Mesenchymal stem cell (in vitro differentiated cells and primary cell): ENCODE measurements around the gene AFDN.

Experiments
- DNase-seq: peaks from one replicate; pipeline ENCODE4 v3.0.0-alpha.2; 2013
- H2AFZ ChIP-seq: one replicate; pipeline ENCODE4 v1.6.1; 2013; ENCODE audit warnings: low read depth, mild to moderate bottlenecking, control low read depth, inconsistent platforms, low read length, moderate library complexity
- H2AK5ac ChIP-seq: 2 replicates; pipeline ENCODE4 v1.6.1; 2013; ENCODE audit warnings: low read length, moderate library complexity, mild to moderate bottlenecking, inconsistent platforms; ENCODE audit not compliant: severe bottlenecking
- H2BK120ac ChIP-seq: one replicate; pipeline ENCODE4 v1.6.1; 2013; ENCODE audit warnings: low read depth, mild to moderate bottlenecking, inconsistent platforms, low read length, moderate library complexity
- H2BK12ac ChIP-seq, 2 experiments: one replicate each; pipeline ENCODE4 v1.6.1; 2013; ENCODE audit warnings: inconsistent platforms in 2 of 2, low read length in 2 of 2, mild to moderate bottlenecking in 2 of 2, moderate library complexity in 2 of 2, control low read depth in 1 of 2
- H2BK15ac ChIP-seq: one replicate; pipeline ENCODE4 v1.6.1; 2013; ENCODE audit warnings: mild to moderate bottlenecking, low read depth, inconsistent platforms; ENCODE audit not compliant: poor library complexity, severe bottlenecking
- H2BK5ac ChIP-seq: 2 replicates; pipeline ENCODE4 v1.6.1; 2013; ENCODE audit warnings: low read depth, mild to moderate bottlenecking, low read length, control low read depth, inconsistent platforms; ENCODE audit not compliant: poor library complexity, severe bottlenecking
- H3K14ac ChIP-seq, 2 experiments: one replicate each; pipeline ENCODE4 v1.6.1; 2013; ENCODE audit warnings: inconsistent platforms in 2 of 2, low read length in 2 of 2, control low read depth in 1 of 2, mild to moderate bottlenecking in 1 of 2, moderate library complexity in 1 of 2
- H3K18ac ChIP-seq, 2 experiments: one replicate each; pipeline ENCODE4 v1.6.1; 2013; ENCODE audit warnings: inconsistent platforms in 2 of 2, low read length in 2 of 2, control low read depth in 1 of 2, low read depth in 1 of 2, mild to moderate bottlenecking in 1 of 2
- H3K23ac ChIP-seq, 2 experiments: one replicate each; pipeline ENCODE4 v1.6.1; 2013; ENCODE audit warnings: inconsistent platforms in 2 of 2, low read length in 2 of 2, mild to moderate bottlenecking in 2 of 2, moderate library complexity in 2 of 2, control low read depth in 1 of 2
- H3K27ac ChIP-seq: 2 replicates; pipeline ENCODE4 v1.5.1; 2013; ENCODE audit warnings: mild to moderate bottlenecking, moderate library complexity, low read length, control low read depth, inconsistent platforms; ENCODE audit not compliant: poor library complexity, severe bottlenecking
- H3K27me3 ChIP-seq, 2 experiments: 2 replicates each; pipeline versions ENCODE4 v1.6.1 to v1.7.0; 2013; ENCODE audit warnings: low read length in 2 of 2, mild to moderate bottlenecking in 2 of 2, moderate library complexity in 2 of 2, control low read depth in 1 of 2, inconsistent platforms in 1 of 2; ENCODE audit not compliant: control insufficient read depth in 1 of 2, insufficient read depth in 1 of 2
- H3K36me3 ChIP-seq, 2 experiments: 2 replicates each; pipeline versions ENCODE4 v1.6.1 to v1.7.0; 2013; ENCODE audit warnings: low read length in 2 of 2, control low read depth in 1 of 2, inconsistent platforms in 1 of 2, low read depth in 1 of 2, mild to moderate bottlenecking in 1 of 2; ENCODE audit not compliant: insufficient read depth in 2 of 2, control insufficient read depth in 1 of 2
- H3K4ac ChIP-seq, 2 experiments: one replicate each; pipeline ENCODE4 v1.6.1; 2013; ENCODE audit warnings: inconsistent platforms in 2 of 2, low read length in 2 of 2, mild to moderate bottlenecking in 2 of 2, moderate library complexity in 2 of 2, control low read depth in 1 of 2, low read depth in 1 of 2
- H3K4me1 ChIP-seq: 2 replicates; pipeline ENCODE4 v1.6.1; 2013; ENCODE audit warnings: low read depth, low read length, control low read depth; ENCODE audit not compliant: control insufficient read depth, insufficient read depth
- H3K4me2 ChIP-seq: 2 replicates; pipeline ENCODE4 v1.6.1; 2013; ENCODE audit warnings: low read length, mild to moderate bottlenecking, inconsistent platforms; ENCODE audit not compliant: poor library complexity, severe bottlenecking
- H3K4me3 ChIP-seq, 2 experiments: 2 replicates each; pipeline versions ENCODE4 v1.5.1 to v1.7.0; 2013; ENCODE audit warnings: low read length in 2 of 2, mild to moderate bottlenecking in 2 of 2, control low read depth in 1 of 2, low read depth in 1 of 2; ENCODE audit not compliant: insufficient read depth in 1 of 2
- H3K79me1 ChIP-seq: replicated peaks from 2 replicates; pipeline ENCODE4 v1.6.1; 2013; ENCODE audit warnings: mild to moderate bottlenecking, control low read depth, low read length, inconsistent platforms; ENCODE audit not compliant: poor library complexity, severe bottlenecking
- H3K9ac ChIP-seq: 2 replicates; pipeline ENCODE4 v1.7.0; 2013; ENCODE audit warnings: mild to moderate bottlenecking, low read length, moderate library complexity
- H3K9me3 ChIP-seq: 2 replicates; pipeline ENCODE4 v1.7.0; 2013; ENCODE audit warnings: mild to moderate bottlenecking, low read length; ENCODE audit not compliant: control insufficient read depth
- H4K8ac ChIP-seq: one replicate; pipeline ENCODE4 v1.6.1; 2013; ENCODE audit warnings: inconsistent platforms, mild to moderate bottlenecking, low read length, moderate library complexity
- H4K91ac ChIP-seq: one replicate; pipeline ENCODE4 v1.6.1; 2013; ENCODE audit warnings: mild to moderate bottlenecking, low read length, inconsistent platforms
- WGBS: methylation state at CpG from one replicate; pipeline ENCODE4 v1.1.7; 2013; ENCODE audit warnings: mixed read lengths; 5-methylcytosine and 5-hydroxymethylcytosine counted together

Gene AFDN

GRCh38 chr6:167995731-167996151 is 169.0 kb downstream of the AFDN start:
- Histone ChIP-seq H4K8ac (no peak overlapping the region), H3K4ac (no peak overlapping the region), H3K18ac (no peak overlapping the region), H2BK120ac (no peak overlapping the region), H3K9ac (no peak overlapping the region), H3K14ac (no peak overlapping the region), H2BK5ac (no peak overlapping the region), H3K4me3 (no peak overlapping the region), H4K91ac (peak overlapping the region; percentile 71), H3K36me3 (no peaks in the 10 kb centered on the region), H3K23ac (no peak overlapping the region), H3K4me1 (no peaks in the 10 kb centered on the region), H3K4me2 (no peak overlapping the region), H2AK5ac (no peak overlapping the region), H3K27ac (no peak overlapping the region), H3K27me3 (peaks cover 0 to 17% of the 10 kb centered on the region in 2 experiments), H2BK15ac (peak overlapping the region; percentile 44), H3K79me1 (no peaks in the 10 kb centered on the region), H2BK12ac (no peak overlapping the region), H3K9me3 (no peaks in the 10 kb centered on the region), H2AFZ (no peak overlapping the region)
- no peak for DNase-seq
- 96% methylated on average over 22 of the region's 22 CpGs for WGBS

DNA sequence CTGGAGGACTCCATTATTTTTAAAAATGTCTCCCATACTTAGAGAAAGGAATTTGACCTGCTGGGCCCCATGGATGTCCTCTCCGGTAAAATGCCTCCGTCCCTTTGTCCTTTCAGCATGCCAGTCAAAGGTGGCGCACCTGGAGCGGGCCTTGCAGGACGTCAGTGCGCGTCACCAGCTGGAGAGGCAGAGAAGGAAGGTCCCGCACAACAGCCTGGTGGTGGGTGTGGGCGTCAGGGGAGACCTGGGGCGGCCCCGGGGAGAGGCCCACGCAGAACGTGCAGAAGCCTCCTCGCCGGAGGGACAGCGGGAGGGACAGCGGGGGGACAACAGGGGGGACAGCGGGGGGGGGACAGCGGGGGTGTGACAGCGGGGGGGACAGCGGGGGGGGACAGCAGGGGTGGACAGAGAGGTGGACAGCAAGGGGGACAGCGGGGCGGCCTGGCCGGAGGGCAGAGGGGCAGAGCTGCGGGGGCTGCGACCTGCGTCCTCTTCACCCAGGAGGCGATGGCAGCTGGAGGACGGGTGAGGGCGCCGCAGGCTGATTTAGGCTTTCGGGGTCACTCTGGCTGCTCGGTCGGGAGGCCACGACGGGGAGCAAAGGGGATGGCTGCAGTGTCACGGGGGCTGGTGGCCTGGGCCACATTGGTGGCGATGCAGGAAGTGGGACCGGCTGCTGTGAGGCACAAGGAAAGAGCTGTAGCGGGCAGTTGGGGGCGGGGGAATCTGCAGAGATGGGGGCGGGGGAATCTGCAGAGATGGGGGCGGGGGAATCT is 169.9 kb downstream of the AFDN start:
- peak overlapping the region; percentile 72 for H2AFZ ChIP-seq
- peak overlapping the region; percentile 89 to 94 for H3K18ac ChIP-seq
- H3K36me3 ChIP-seq, result no peaks in the 10 kb centered on the region
- H3K23ac ChIP-seq, result no peak overlapping the region
- no peak overlapping the region for H2BK5ac ChIP-seq
- H3K27me3 ChIP-seq, result peaks cover 0 to 23% of the 10 kb centered on the region in 2 experiments
- no peak overlapping the region for H3K14ac ChIP-seq
- H2BK120ac ChIP-seq, result peak overlapping the region; percentile 8
- H3K4me3 ChIP-seq, result no peak overlapping the region
- H2AK5ac ChIP-seq, result no peak overlapping the region
- H3K4me2 ChIP-seq, result no peak overlapping the region
- H3K9ac ChIP-seq, result no peak overlapping the region
- peak overlapping the region; percentile 83 for H4K91ac ChIP-seq
- H2BK12ac ChIP-seq, result peak overlapping the region in 1 of 2 experiments; percentile 60
- H3K9me3 ChIP-seq, result no peaks in the 10 kb centered on the region
- H2BK15ac ChIP-seq, result no peak overlapping the region
- 57% methylated on average over 31 of the region's 43 CpGs for WGBS
- DNase-seq, result no peak
- no peaks in the 10 kb centered on the region for H3K4me1 ChIP-seq
- H4K8ac ChIP-seq, result peak overlapping the region; percentile 95
- no peaks in the 10 kb centered on the region for H3K79me1 ChIP-seq
- H3K27ac ChIP-seq, result no peak overlapping the region
- H3K4ac ChIP-seq, result no peak overlapping the region

DNA sequence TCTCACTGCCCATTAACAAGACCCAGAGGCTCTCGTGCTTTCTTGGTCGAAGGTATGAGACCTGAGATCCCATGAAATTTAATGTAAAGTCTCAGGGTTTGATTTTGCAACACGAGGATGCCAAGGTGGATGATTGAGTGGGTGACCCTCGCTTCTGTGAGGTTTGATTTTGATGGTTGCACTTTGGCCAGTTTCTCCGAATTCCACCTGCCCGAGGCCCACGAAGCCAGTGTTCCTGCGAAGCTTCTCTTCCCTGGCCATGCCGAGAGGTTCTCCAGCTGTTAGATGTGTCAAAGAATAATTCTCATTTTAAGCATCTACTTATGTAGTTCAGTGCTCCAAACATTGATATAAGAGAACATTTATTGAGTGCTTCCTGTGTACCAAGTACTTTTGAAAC is 170.9 kb downstream of the AFDN start, which contains the start of gene KIF25:
Gene KIF25 (plus strand): TSS at position 30 of the 400 bp plus-strand sequence. CDS start 31,915 bp downstream, outside the sequence.
- Histone ChIP-seq H2BK12ac (peak within 1 kb of the TSS in 1 of 2 experiments; percentile 60), H2BK5ac (no peak within 1 kb of the TSS), H3K27me3 (peaks cover 0 to 27% of the 10 kb centered on the region in 2 experiments), H2AFZ (peak within 1 kb of the TSS; percentile 72), H3K27ac (no peak within 1 kb of the TSS), H2BK15ac (no peak within 1 kb of the TSS), H2BK120ac (peak within 1 kb of the TSS; percentile 8), H3K79me1 (no peaks in the 10 kb centered on the region), H3K23ac (no peak within 1 kb of the TSS), H3K4me3 (no peak within 1 kb of the TSS), H4K91ac (peak within 1 kb of the TSS; percentile 83), H3K18ac (peak within 1 kb of the TSS; percentile 89 to 94), H3K4ac (no peak within 1 kb of the TSS), H3K4me1 (no peaks in the 10 kb centered on the region), H3K4me2 (no peak within 1 kb of the TSS), H3K14ac (no peak within 1 kb of the TSS), H2AK5ac (no peak within 1 kb of the TSS), H3K9ac (no peak within 1 kb of the TSS), H4K8ac (peak within 1 kb of the TSS; percentile 95), H3K9me3 (no peaks in the 10 kb centered on the region), H3K36me3 (no peaks in the 10 kb centered on the region)
- WGBS, result 82% methylated on average over 5 of the region's 9 CpGs
- DNase-seq, result no peak

DNA sequence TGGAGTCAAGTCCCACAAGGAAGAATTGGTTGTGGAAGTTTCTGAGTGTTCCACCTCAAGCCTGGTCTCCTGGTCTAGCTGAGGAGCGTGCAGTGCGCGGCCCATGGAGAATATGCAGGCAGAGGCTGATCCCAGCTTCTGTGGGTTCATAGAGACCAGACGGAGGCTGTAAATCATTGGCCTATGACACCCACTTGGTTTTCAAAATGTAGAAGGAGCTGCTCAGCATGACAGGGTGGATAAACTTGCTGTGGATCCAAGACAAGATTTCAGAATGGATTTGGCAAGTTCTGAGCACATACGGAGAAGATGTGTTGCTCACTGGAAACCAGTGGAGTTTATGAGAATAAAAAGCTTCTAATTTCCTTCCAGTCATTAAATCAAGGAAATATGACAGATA is 171.5 kb downstream of the AFDN start:
- Histone ChIP-seq H3K18ac (no peak overlapping the region), H3K23ac (no peak overlapping the region), H4K91ac (no peak overlapping the region), H2BK12ac (no peak overlapping the region), H3K36me3 (no peaks in the 10 kb centered on the region), H3K27me3 (peaks cover 0 to 33% of the 10 kb centered on the region in 2 experiments), H2BK120ac (no peak overlapping the region), H2BK5ac (no peak overlapping the region), H3K4me1 (no peaks in the 10 kb centered on the region), H3K79me1 (no peaks in the 10 kb centered on the region), H3K9ac (no peak overlapping the region), H2BK15ac (no peak overlapping the region), H3K27ac (no peak overlapping the region), H3K4me2 (no peak overlapping the region), H3K9me3 (no peaks in the 10 kb centered on the region), H3K14ac (no peak overlapping the region), H2AK5ac (no peak overlapping the region), H3K4ac (no peak overlapping the region), H4K8ac (no peak overlapping the region), H2AFZ (no peak overlapping the region), H3K4me3 (no peak overlapping the region)
- WGBS, result 54% methylated on average over 5 of the region's 5 CpGs
- peak; percentile 48 for DNase-seq
